Liver (tissue), 2 donors: ENCODE results near the gene GPR39.

Experiments used
- RAD21 ChIP-seq, 2 donors: IDR thresholded peaks; 2 replicates each; pipeline ENCODE4 v1.6.1; 2016; ENCODE audit warnings: antibody characterized with exemption in 2 of 2, mild to moderate bottlenecking in 2 of 2
- REST ChIP-seq: IDR thresholded peaks from 2 replicates; pipeline ENCODE4 v1.6.1; 2016; ENCODE audit warnings: antibody characterized with exemption, mild to moderate bottlenecking
- TAF1 ChIP-seq: conservative IDR thresholded peaks from 2 replicates; pipeline ENCODE4 v1.6.1; 2016; ENCODE audit warnings: antibody characterized with exemption, mild to moderate bottlenecking
- donor health status: healthy.

DNA sequence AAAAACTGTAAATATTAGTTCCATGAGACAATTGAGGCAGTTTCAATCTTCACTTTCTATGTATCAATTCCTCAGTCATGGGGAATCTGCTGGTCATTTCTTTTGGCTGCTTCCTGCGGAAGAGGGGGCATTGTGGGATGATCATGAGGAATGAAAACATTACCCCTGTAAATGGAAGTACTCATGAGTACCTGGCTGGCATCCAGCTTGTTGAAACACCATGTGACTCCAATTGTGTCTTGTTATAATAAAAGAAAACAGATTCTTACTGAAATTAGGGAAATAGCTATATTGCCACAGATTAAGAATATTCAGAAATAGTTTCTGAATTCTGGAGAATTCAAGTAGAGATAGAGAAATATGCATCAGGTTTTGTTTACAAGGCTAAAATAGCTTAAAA is 41.6 kb upstream of the GPR39 start:
- no peak for TF ChIP-seq REST
- TF ChIP-seq RAD21 (IDR thresholded peaks at IDR 0.05) = no peak
- no peak for TF ChIP-seq TAF1
